GM18873 (cell line): ENCODE data around the gene KITLG.
"Not testable (repeated sequence)": the region's sequence is repeated elsewhere in the genome, so short reads cannot be mapped to it uniquely, and the experiment has no call there.

Experiments used
- ATAC-seq: cut with Tn5 transposase; IDR thresholded peaks from one replicate; pipeline ENCODE4 v1.9.1; 2021; ENCODE audit warnings: mild to moderate bottlenecking, moderate library complexity, moderate number of reproducible peaks; ENCODE audit not compliant: unreplicated experiment, low FRiP score

KITLG gene

GRCh38 chr12:88501972-88502938, 78.0 kb downstream of the KITLG start:
- no peak for ATAC-seq

- ATAC-seq = no peak
Observed at GRCh38 chr12:88496891-88497371, 83.3 kb downstream of the KITLG start.

GRCh38 chr12:88496429-88496828, 83.8 kb downstream of the KITLG start:
- no peak for ATAC-seq

- ATAC-seq = no peak
Observed at GRCh38 chr12:88495031-88495430, 85.2 kb downstream of the KITLG start.

- no peak for ATAC-seq
Observed at GRCh38 chr12:88494520-88494919, 85.8 kb downstream of the KITLG start.

- ATAC-seq = no peak
Observed at GRCh38 chr12:88493636-88494035, 86.6 kb downstream of the KITLG start.

GRCh38 chr12:88490425-88490824, 89.8 kb downstream of the KITLG start:
- ATAC-seq = no peak

- ATAC-seq = no peak
Observed at GRCh38 chr12:88472775-88473174, 107.5 kb downstream of the KITLG start.

GRCh38 chr12:88472248-88472647, 108.0 kb downstream of the KITLG start:
- ATAC-seq = no peak

GRCh38 chr12:88471331-88472045, 108.8 kb downstream of the KITLG start:
- ATAC-seq = no peak

- no peak for ATAC-seq
Observed at GRCh38 chr12:88469154-88469553, 111.1 kb downstream of the KITLG start.

GRCh38 chr12:88468581-88468980, 111.7 kb downstream of the KITLG start:
- ATAC-seq = no peak

GRCh38 chr12:88466708-88467107, 113.6 kb downstream of the KITLG start:
- ATAC-seq = not testable (repeated sequence)

GRCh38 chr12:88458327-88458726, 121.9 kb downstream of the KITLG start:
- no peak for ATAC-seq

- no peak for ATAC-seq
Observed at GRCh38 chr12:88453323-88453722, 126.9 kb downstream of the KITLG start.

- ATAC-seq = no peak
Observed at GRCh38 chr12:88451205-88451604, 129.1 kb downstream of the KITLG start.

- no peak for ATAC-seq
Observed at GRCh38 chr12:88450136-88450535, 130.1 kb downstream of the KITLG start.

- ATAC-seq = no peak
Observed at GRCh38 chr12:88448337-88448915, 131.8 kb downstream of the KITLG start.

- ATAC-seq = no peak
Observed at GRCh38 chr12:88445705-88446394, 134.4 kb downstream of the KITLG start.

GRCh38 chr12:88444481-88444880, 135.8 kb downstream of the KITLG start:
- ATAC-seq = no peak
